Esophagus muscularis mucosa (tissue), 3 donors: ENCODE results near the gene PLCH1.

Source experiments
- CTCF ChIP-seq, 3 experiments: fragments of 200-600 bp in 2 of 3; fragments of 450-650 bp in 1 of 3; sonication (generic) in 2 of 3; IDR thresholded peaks; one replicate each; pipeline ENCODE4 v1.5.1; 2017 to 2019; ENCODE audit warnings: antibody characterized with exemption in 3 of 3, mild to moderate bottlenecking in 2 of 3, moderate library complexity in 1 of 3
- POLR2A ChIP-seq: fragments of 450-650 bp; IDR thresholded peaks from one replicate; pipeline ENCODE4 v1.6.1; 2017; ENCODE audit warnings: antibody characterized with exemption, moderate library complexity, mild to moderate bottlenecking, low read depth
- POLR2AphosphoS5 ChIP-seq, 2 donors: sonication (generic); formaldehyde crosslinking; IDR thresholded peaks; one replicate each; pipeline ENCODE4 v1.6.1; 2017; ENCODE audit warnings: antibody characterized with exemption in 2 of 2

GRCh38 chr3:155548195-155548594 lies 196.7 kb downstream of the PLCH1 start:
- TF ChIP-seq POLR2A (no peak), CTCF (IDR thresholded peaks at IDR 0.05) (no peak), POLR2AphosphoS5 (IDR thresholded peaks at IDR 0.05) (no peak)
